ENCODE data around the gene SERTAD1.
"Not testable (repeated sequence)": the region's sequence is repeated elsewhere in the genome, so short reads cannot be mapped to it uniquely, and the experiment has no call there.

Gene SERTAD1

DNA sequence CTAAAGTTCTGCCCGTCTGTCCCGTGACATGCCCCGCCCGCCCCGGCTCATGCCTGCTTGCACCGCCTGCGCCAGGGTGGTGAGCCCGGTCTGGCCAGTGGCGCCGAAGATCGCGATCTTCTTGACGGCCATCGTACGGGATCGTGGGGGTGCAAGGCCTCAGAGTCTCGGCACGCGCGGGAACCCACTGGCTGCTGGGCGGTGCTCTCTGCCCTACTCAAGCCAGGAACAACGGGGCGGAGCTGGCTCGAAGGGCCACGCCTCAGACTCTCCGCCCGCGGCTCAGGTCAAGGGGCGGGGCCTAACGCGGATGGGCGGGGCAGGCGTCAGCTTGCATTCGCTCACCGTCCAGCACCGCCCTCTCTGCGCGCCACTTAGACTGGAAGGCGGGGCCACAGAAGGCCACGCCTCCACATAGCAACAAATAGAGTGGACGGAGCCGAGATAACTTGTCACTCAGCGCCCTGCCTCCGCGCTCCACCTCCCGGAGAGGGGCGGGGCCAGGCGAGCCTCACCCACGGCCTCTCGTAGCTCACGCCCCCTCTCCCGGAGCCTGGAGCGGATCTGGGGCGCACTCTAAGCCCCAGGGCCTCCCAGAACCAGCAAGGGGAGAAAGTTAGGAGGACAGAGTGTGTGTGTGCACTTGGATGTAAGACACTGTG is 39.9 kb upstream of the SERTAD1 start, which contains the start of gene BLVRB:
Gene BLVRB (minus strand): TSS at position 189 of the 662 bp plus-strand sequence. CDS start 57 bp downstream, at position 132.
- peak; percentile 72; the same call in 1 of the 2 replicates for TF ChIP-seq POLR2AphosphoS5 (IDR thresholded peaks at IDR 0.05; ENCODE audit: borderline replicate concordance, low read depth, low read length)
- no peak for TF ChIP-seq EZH2 (IDR thresholded peaks at IDR 0.05)
- TF ChIP-seq FOXP2 (optimal IDR thresholded peaks at IDR 0.05; ENCODE audit: control extremely low read depth, extremely low read length, insufficient read depth), result peak; percentile 85
- H3K4me3 ChIP-seq, result peak within 1 kb of the TSS; percentile 89
- DNase-seq (ENCODE audit: low read depth, low spot score), result peak; percentile 93
- no peaks in the 10 kb centered on the region for H3K9me3 ChIP-seq (ENCODE audit: low read depth, low read length)
- H3K36me3 ChIP-seq (ENCODE audit: insufficient read depth, low read length), result no peaks in the 10 kb centered on the region
- H3K9ac ChIP-seq (ENCODE audit: insufficient read length), result peak within 1 kb of the TSS; percentile 77
- peak within 1 kb of the TSS; percentile 94 for H3K27ac ChIP-seq

DNA sequence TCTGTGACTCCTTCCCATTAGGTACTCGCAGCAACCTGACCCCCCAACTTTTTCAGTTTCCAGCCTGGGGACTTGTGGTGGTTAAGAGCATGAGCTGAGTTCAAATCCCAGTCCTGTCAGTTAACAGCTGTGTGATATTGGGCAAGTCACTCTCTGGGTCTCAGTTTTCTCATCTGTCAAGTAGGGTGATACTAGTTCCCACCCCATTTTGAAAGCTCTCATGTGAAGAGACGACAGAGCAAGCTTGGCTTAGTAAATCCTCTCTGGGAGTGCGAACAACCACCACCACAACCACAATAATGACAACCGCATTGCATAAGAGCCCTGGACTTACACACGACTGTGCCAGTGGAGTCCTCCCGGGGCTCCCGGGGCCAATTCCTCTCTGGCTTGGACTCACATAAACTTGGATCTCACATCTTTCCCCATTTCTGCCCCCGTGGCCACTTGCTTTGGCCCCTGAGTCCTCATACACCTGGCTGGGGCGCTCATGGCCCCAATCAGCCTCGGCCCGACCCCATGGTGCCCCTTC is 39.3 kb upstream of the SERTAD1 start:
- H3K27ac ChIP-seq, result peak overlapping the region; percentile 94
- no peak for TF ChIP-seq POLR2AphosphoS5 (IDR thresholded peaks at IDR 0.05; ENCODE audit: borderline replicate concordance, low read depth, low read length)
- TF ChIP-seq EZH2 (IDR thresholded peaks at IDR 0.05), result no peak
- TF ChIP-seq FOXP2 (optimal IDR thresholded peaks at IDR 0.05; ENCODE audit: control extremely low read depth, extremely low read length, insufficient read depth), result no peak
- peak overlapping the region; percentile 77 for H3K9ac ChIP-seq (ENCODE audit: insufficient read length)
- no peaks in the 10 kb centered on the region for H3K9me3 ChIP-seq (ENCODE audit: low read depth, low read length)
- no peak for DNase-seq (ENCODE audit: low read depth, low spot score)
- no peaks in the 10 kb centered on the region for H3K36me3 ChIP-seq (ENCODE audit: insufficient read depth, low read length)
- peak overlapping the region; percentile 89 for H3K4me3 ChIP-seq

DNA sequence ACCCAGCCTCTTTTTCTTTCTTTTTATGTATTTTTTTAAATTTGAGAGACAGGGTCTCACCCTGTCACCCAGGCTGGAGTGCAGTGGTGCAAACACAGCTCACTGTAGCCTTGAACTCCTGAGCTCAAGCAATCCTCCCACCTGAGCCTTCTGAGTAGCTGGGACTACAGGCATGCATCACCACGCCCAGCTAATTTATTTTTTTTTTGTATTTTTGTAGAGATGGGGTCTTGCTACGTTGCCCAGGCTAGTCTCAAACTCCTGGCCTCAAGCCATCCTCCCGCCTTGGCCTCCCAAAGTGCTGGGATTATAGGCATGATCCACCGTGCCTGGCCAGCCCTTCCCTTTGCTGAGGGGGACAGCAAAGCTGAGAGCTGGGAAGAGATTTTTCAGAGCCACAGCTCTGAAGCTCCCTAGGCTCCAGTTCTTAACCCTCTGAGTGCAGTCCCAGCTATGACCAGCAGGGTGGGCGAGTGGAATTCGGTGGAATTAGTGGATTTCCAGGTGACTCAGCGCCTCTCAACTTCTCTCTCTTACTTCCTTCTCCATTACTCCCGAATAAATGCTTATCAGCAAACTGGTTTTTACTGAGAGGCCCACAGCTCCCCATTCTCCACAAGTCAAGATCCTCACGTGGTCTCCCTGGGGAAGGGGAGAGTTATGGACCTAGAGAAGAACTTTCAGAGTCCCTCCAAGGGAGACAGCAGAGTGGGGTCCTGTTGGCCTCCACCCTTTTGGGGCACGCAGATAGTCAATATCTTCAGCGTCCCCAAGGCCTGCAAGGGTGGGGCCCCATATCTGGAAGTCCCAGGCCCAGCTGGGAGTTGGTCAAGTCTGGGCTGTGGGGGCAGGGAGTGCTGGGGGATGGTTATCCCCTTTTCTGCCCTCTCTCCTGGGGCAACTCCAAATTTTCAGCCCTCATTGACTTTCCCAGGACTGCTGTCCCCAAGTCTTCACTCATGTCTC is 38.5 kb upstream of the SERTAD1 start:
- DNase-seq (ENCODE audit: low read depth, low spot score), result peak; percentile 69
- no peaks in the 10 kb centered on the region for H3K9me3 ChIP-seq (ENCODE audit: low read depth, low read length)
- H3K9ac ChIP-seq (ENCODE audit: insufficient read length), result peak overlapping the region; percentile 77
- no peaks in the 10 kb centered on the region for H3K36me3 ChIP-seq (ENCODE audit: insufficient read depth, low read length)
- TF ChIP-seq EZH2 (IDR thresholded peaks at IDR 0.05) (no peak), FOXP2 (optimal IDR thresholded peaks at IDR 0.05; ENCODE audit: control extremely low read depth, extremely low read length, insufficient read depth) (no peak), POLR2AphosphoS5 (IDR thresholded peaks at IDR 0.05; ENCODE audit: borderline replicate concordance, low read depth, low read length) (no peak)
- H3K4me3 ChIP-seq, result peak overlapping the region; percentile 89
- peak overlapping the region; percentile 94 for H3K27ac ChIP-seq

DNA sequence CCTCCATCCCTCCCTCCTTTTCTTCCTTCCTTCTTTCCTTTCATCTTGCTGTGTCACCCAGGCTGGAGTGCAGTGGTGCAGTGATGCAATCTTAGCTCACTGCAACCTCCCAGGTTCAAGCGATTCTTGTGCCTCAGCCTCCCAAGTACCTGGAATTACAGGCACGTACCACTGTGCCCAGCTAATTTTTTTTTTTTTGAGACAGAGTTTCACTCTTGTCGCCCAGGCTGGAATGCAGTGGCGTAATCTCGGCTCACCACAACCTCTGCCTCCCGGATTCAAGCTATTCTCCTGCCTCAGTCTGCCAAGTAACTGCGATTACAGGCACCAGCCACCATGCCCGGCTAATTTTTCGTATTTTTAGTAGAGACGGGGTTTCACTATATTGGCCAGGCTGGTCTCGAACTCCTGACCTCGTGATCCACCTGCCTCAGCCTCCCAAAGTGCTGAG is 37.8 kb upstream of the SERTAD1 start:
- H3K36me3 ChIP-seq (ENCODE audit: insufficient read depth, low read length); H3K9ac ChIP-seq (ENCODE audit: insufficient read length); DNase-seq (ENCODE audit: low read depth, low spot score); H3K9me3 ChIP-seq (ENCODE audit: low read depth, low read length): not testable (repeated sequence)
- Histone ChIP-seq H3K27ac (peak overlapping the region; percentile 94), H3K4me3 (0 out of 2 replicates have a peak overlapping the region, but pooled peaks have one; percentile 89)

DNA sequence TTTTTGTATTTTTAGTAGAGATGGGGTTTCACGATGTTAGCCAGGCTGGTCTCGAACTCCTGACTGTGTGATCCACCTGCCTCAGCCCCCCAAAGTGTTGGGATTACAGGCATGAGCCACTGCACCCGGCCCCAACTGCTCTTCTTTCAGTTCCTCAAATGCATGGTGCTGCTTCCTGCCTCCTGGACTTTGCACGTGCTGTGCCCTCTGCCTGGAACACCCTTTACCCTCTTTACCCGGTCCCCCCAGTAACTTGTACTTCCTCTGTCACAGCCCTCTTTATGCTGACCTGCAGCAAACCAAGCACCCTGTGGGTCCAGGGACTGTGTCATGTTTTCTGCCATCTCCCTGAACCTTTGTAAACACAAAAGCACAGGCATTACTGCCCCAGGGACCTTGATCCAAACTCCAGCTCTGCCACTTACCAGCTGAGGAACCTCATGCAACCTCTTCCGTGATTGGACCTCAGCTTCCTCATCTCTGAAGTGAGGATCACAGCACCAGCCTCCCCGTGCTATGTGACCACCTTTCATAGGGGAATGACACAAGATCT is 36.0 kb upstream of the SERTAD1 start:
- Histone ChIP-seq H3K4me3 (no peak overlapping the region), H3K27ac (no peak overlapping the region), H3K36me3 (ENCODE audit: insufficient read depth, low read length) (no peaks in the 10 kb centered on the region), H3K9me3 (ENCODE audit: low read depth, low read length) (no peaks in the 10 kb centered on the region), H3K9ac (ENCODE audit: insufficient read length) (no peak overlapping the region)
- TF ChIP-seq FOXP2 (optimal IDR thresholded peaks at IDR 0.05; ENCODE audit: control extremely low read depth, extremely low read length, insufficient read depth) (no peak), EZH2 (IDR thresholded peaks at IDR 0.05) (no peak)
- DNase-seq (ENCODE audit: low read depth, low spot score), result no peak

DNA sequence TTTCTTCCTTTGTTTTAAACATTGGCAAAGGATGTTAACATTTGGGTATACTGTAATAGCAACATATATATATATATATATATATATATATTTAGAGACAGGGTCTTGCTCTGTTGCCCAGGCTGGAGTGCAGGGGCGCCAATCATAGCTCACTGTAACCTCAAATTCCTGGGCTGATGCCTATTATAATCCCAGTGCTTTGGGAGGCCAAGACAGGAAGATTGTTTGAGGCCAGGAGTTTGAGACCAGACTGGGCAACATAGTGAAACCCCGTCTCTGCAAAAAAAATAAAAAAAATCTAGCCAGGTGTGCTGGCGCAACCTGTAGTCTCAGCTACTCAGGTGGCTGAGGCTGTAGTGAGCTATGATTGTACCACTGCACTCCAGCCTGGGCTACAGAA is 34.4 kb upstream of the SERTAD1 start:
- TF ChIP-seq FOXP2 (optimal IDR thresholded peaks at IDR 0.05; ENCODE audit: control extremely low read depth, extremely low read length, insufficient read depth), result no peak
- no peak for TF ChIP-seq POLR2AphosphoS5 (IDR thresholded peaks at IDR 0.05; ENCODE audit: borderline replicate concordance, low read depth, low read length)
- TF ChIP-seq EZH2 (IDR thresholded peaks at IDR 0.05), result no peak
- no peak for DNase-seq (ENCODE audit: low read depth, low spot score)
- no peaks in the 10 kb centered on the region for H3K9me3 ChIP-seq (ENCODE audit: low read depth, low read length)
- H3K4me3 ChIP-seq, result no peak overlapping the region
- H3K27ac ChIP-seq, result no peak overlapping the region
- H3K9ac ChIP-seq (ENCODE audit: insufficient read length), result no peak overlapping the region
- H3K36me3 ChIP-seq (ENCODE audit: insufficient read depth, low read length), result no peaks in the 10 kb centered on the region

DNA sequence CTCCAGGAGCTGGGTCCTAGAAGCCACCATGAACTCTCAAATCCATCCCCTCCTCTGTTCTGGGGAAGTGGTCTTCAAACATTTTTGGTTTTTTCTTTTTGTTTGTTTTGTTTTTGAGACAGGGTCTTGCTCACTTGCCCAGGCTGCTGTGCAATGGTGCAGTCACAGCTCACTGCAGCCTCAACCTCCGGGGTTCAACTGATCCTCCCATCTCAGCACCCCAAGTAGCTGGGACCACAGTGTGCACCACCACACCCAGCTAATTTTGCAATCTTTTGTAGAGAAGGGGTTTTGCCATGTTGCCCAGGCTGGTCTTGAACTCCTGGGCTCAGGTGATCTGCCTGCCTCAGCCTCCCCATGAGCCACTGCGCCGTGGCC is 32.8 kb upstream of the SERTAD1 start:
- no peak for TF ChIP-seq EZH2 (IDR thresholded peaks at IDR 0.05)
- Histone ChIP-seq H3K4me3 (no peak overlapping the region), H3K27ac (no peak overlapping the region), H3K9me3 (ENCODE audit: low read depth, low read length) (no peaks in the 10 kb centered on the region), H3K9ac (ENCODE audit: insufficient read length) (no peak overlapping the region), H3K36me3 (ENCODE audit: insufficient read depth, low read length) (no peaks in the 10 kb centered on the region)
- no peak for DNase-seq (ENCODE audit: low read depth, low spot score)

DNA sequence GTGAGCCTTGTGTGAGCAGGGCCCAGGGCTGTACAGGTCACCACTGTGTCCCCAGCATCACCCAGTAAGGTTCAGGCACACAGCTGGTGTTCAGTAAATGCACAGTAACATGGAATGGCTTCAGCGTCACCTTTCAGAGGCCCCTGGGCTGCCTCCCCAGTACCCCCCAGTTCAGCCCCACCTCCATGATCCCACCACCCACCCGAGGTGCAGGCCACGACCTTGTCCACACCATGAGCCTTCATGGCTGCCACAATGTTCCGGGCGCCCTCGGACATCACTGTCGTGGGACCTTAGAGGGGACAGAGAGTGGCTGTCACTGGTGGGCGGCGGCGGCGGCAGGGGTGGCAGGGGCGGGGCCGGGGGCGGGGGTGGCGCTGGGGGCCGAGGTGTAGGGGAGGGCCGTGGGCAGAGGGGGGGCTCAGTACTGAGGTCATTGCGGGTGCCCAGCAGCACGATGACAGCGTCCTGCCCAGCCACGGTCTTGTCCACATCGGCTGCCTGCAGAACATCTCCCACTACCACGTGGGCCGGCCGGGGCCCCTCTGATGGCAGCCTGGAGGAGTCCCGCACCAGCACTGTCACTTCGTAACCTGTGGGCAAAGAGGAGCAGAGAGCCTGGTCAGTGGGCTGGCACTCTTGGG is 32.3 kb upstream of the SERTAD1 start:
- Histone ChIP-seq H3K36me3 (ENCODE audit: insufficient read depth, low read length) (no peaks in the 10 kb centered on the region), H3K27ac (no peak overlapping the region), H3K9me3 (ENCODE audit: low read depth, low read length) (no peaks in the 10 kb centered on the region), H3K4me3 (no peak overlapping the region), H3K9ac (ENCODE audit: insufficient read length) (no peak overlapping the region)
- DNase-seq (ENCODE audit: low read depth, low spot score), result no peak
- no peak for TF ChIP-seq FOXP2 (optimal IDR thresholded peaks at IDR 0.05; ENCODE audit: control extremely low read depth, extremely low read length, insufficient read depth)
- TF ChIP-seq EZH2 (IDR thresholded peaks at IDR 0.05), result no peak
- TF ChIP-seq POLR2AphosphoS5 (IDR thresholded peaks at IDR 0.05; ENCODE audit: borderline replicate concordance, low read depth, low read length), result no peak

Measured in SK-N-MC (cell line).